Measurements from ENCODE around the gene SLC39A13. TPM values are rescaled to one million over a fixed set of nuclear protein-coding genes. Genes with fewer than 3 reads are reported as not detected.

The SLC39A13 gene
- total RNA-seq, 1 experiment from 2014 or later = 24.9 TPM

DNA sequence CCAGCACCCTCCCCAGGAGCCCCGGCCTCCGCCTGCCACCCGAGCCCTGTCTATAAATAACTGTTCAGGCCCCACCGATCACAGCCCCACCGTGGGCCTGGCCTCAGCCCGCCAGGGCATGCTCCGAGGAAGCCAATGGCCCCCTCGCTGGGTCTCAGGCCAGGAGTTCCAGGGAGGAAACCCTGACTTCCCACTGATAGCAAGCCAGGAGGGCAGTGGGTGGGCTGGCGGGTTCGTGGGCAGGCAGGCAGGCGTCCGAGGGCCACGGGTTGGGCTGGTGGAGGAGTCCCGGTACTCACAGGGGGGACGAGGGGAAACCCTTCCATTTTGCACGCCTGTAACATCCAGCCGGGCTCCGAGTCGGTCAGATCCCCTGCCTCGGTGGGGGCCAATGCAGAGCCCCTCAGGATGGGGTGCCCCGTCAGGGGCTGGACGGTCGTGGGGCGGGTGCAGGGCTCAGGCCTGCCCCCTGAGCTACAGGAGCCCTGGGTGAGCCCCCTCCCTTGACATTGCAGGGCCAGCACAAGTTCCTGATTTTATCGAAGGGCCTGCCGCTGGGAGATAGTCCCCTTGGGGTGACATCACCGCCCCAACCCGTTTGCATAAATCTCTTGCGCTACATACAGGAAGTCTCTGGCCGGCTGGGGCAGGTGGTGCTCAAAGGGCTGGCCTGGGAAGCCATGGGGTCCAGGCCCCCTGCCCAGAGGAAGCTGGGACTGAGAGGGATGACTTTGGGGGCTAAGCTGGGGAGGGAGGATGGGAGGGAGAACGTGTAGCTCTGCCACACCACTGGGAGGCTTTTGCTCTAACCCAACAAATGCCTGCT lies 30.2 kb upstream of the SLC39A13 start, which contains the start of gene SPI1:
TSS of gene SPI1 (minus strand) at position 538 of the 826 bp plus-strand sequence. CDS start at position 344, 194 bp downstream.
- Histone ChIP-seq H2AFZ (ENCODE audit: low read length) (no peak within 1 kb of the TSS), H3K79me2 (ENCODE audit: low read length) (peaks cover 57% of the 10 kb centered on the region), H3K4me2 (ENCODE audit: low read depth, low read length, poor library complexity, severe bottlenecking) (peak within 1 kb of the TSS; percentile 84), H4K20me1 (ENCODE audit: insufficient read depth, low read depth, low read length) (peaks cover 17% of the 10 kb centered on the region), H3K4me3 (ENCODE audit: low read length) (peak within 1 kb of the TSS; percentile 84), H3K9me3 (ENCODE audit: low read length) (no peaks in the 10 kb centered on the region), H3K9me2 (replicated peaks; ENCODE audit: insufficient read depth, low read length) (no peaks in the 10 kb centered on the region), H3K27ac (ENCODE audit: low read length) (peak within 1 kb of the TSS; percentile 93), H3K9ac (ENCODE audit: low read length) (peak within 1 kb of the TSS; percentile 90), H3K4me1 (ENCODE audit: low read length) (peaks cover 37% of the 10 kb centered on the region), H3K27me3 (ENCODE audit: low read length) (no peaks in the 10 kb centered on the region), H3K36me3 (ENCODE audit: insufficient read depth, low read length) (peaks cover 21% of the 10 kb centered on the region)
- peak; percentile 96 for DNase-seq

DNA sequence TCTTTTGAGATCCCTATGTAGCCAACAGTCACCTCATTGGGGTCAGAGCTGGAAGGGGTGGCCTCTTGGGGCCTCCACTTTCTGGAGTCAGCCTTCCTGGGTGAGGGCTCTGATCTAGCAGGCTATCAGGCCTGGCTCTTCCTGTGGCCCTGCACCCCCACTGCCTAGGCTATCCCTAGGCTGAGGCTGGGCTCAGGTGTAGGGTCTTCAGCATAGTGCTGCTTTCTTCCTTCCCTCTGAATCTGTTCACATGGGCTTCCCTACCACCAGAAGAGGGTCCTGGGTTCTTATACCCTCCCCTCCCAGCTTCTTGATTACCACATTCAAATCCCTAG lies 29.6 kb upstream of the SLC39A13 start:
- peaks cover 16% of the 10 kb centered on the region for H3K36me3 ChIP-seq (ENCODE audit: insufficient read depth, low read length)
- H3K9me2 ChIP-seq (replicated peaks; ENCODE audit: insufficient read depth, low read length) = no peaks in the 10 kb centered on the region
- H3K27me3 ChIP-seq (ENCODE audit: low read length) = no peaks in the 10 kb centered on the region
- H2AFZ ChIP-seq (ENCODE audit: low read length) = no peak overlapping the region
- H3K27ac ChIP-seq (ENCODE audit: low read length) = peak overlapping the region; percentile 93
- H3K4me2 ChIP-seq (ENCODE audit: low read depth, low read length, poor library complexity, severe bottlenecking) = peak overlapping the region; percentile 84
- peak overlapping the region; percentile 84 for H3K4me3 ChIP-seq (ENCODE audit: low read length)
- H3K9ac ChIP-seq (ENCODE audit: low read length) = peak overlapping the region; percentile 90
- peaks cover 17% of the 10 kb centered on the region for H4K20me1 ChIP-seq (ENCODE audit: insufficient read depth, low read depth, low read length)
- H3K79me2 ChIP-seq (ENCODE audit: low read length) = peaks cover 51% of the 10 kb centered on the region
- no peak for DNase-seq
- H3K4me1 ChIP-seq (ENCODE audit: low read length) = peaks cover 37% of the 10 kb centered on the region
- no peaks in the 10 kb centered on the region for H3K9me3 ChIP-seq (ENCODE audit: low read length)

DNA sequence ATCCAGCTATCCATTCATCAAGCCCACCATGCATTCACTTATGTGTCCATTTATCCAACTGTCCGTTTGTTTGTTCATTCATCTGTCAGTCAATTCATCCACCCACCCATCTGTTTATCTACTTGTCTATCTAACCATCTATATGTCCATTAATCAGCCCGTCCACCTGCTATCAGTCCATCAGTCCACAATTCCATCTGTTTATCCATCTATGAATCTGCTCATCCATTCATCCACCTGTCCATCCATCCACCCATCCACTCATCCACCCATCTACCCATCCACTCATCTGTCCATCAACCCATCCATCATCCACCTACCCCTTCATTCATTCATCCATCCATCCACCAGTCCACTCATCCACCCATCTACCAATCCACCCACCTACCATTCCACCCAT lies 29.1 kb upstream of the SLC39A13 start:
- Histone ChIP-seq H3K27me3 (ENCODE audit: low read length) (no peaks in the 10 kb centered on the region), H3K36me3 (ENCODE audit: insufficient read depth, low read length) (peaks cover 14% of the 10 kb centered on the region), H3K9ac (ENCODE audit: low read length) (peak overlapping the region; percentile 90; the same call in 1 of the 2 replicates), H3K9me3 (ENCODE audit: low read length) (no peaks in the 10 kb centered on the region), H3K9me2 (replicated peaks; ENCODE audit: insufficient read depth, low read length) (no peaks in the 10 kb centered on the region), H3K4me1 (ENCODE audit: low read length) (peaks cover 35% of the 10 kb centered on the region), H3K4me3 (ENCODE audit: low read length) (no peak overlapping the region), H3K27ac (ENCODE audit: low read length) (peak overlapping the region; percentile 93), H3K79me2 (ENCODE audit: low read length) (peaks cover 46% of the 10 kb centered on the region), H4K20me1 (ENCODE audit: insufficient read depth, low read depth, low read length) (peaks cover 17% of the 10 kb centered on the region), H3K4me2 (ENCODE audit: low read depth, low read length, poor library complexity, severe bottlenecking) (peak overlapping the region; percentile 84), H2AFZ (ENCODE audit: low read length) (no peak overlapping the region)
- no peak for DNase-seq

DNA sequence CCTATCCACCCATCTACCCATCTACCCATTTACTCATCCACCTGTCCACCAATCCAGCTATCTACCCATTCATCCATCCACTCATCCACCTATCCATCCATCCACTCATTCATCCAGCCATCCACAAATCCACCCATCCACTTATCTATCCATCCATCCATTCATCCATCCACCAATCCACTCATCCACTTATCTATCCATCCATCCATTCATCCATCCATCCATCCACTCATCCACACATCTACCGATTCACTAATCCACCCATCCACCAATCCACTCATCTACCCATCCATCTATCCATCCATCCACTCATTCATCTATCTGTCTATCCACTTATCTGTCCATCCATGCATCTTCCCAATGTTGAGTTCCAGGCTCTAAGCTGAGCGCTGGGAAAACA lies 28.3 kb upstream of the SLC39A13 start:
- no peak overlapping the region for H3K27ac ChIP-seq (ENCODE audit: low read length)
- no peak overlapping the region for H3K4me3 ChIP-seq (ENCODE audit: low read length)
- H3K9me3 ChIP-seq (ENCODE audit: low read length) = no peaks in the 10 kb centered on the region
- DNase-seq = no peak
- no peak overlapping the region for H2AFZ ChIP-seq (ENCODE audit: low read length)
- H3K36me3 ChIP-seq (ENCODE audit: insufficient read depth, low read length) = peaks cover 6% of the 10 kb centered on the region; the same call in 1 of the 2 replicates
- peaks cover 17% of the 10 kb centered on the region for H4K20me1 ChIP-seq (ENCODE audit: insufficient read depth, low read depth, low read length)
- peaks cover 38% of the 10 kb centered on the region for H3K79me2 ChIP-seq (ENCODE audit: low read length)
- no peak overlapping the region for H3K9ac ChIP-seq (ENCODE audit: low read length)
- H3K9me2 ChIP-seq (replicated peaks; ENCODE audit: insufficient read depth, low read length) = no peaks in the 10 kb centered on the region
- peaks cover 28% of the 10 kb centered on the region for H3K4me1 ChIP-seq (ENCODE audit: low read length)
- no peak overlapping the region for H3K4me2 ChIP-seq (ENCODE audit: low read depth, low read length, poor library complexity, severe bottlenecking)
- H3K27me3 ChIP-seq (ENCODE audit: low read length) = no peaks in the 10 kb centered on the region

GRCh38 chr11:47383071-47383470 lies 25.3 kb upstream of the SLC39A13 start:
- H3K27ac ChIP-seq (ENCODE audit: low read length) = no peak overlapping the region
- no peak overlapping the region for H3K4me2 ChIP-seq (ENCODE audit: low read depth, low read length, poor library complexity, severe bottlenecking)
- H3K9me3 ChIP-seq (ENCODE audit: low read length) = no peaks in the 10 kb centered on the region
- no peak overlapping the region for H3K4me3 ChIP-seq (ENCODE audit: low read length)
- H2AFZ ChIP-seq (ENCODE audit: low read length) = no peak overlapping the region
- no peak for DNase-seq
- H3K27me3 ChIP-seq (ENCODE audit: low read length) = no peaks in the 10 kb centered on the region
- H3K9me2 ChIP-seq (replicated peaks; ENCODE audit: insufficient read depth, low read length) = no peaks in the 10 kb centered on the region
- peaks cover 8% of the 10 kb centered on the region for H3K79me2 ChIP-seq (ENCODE audit: low read length)
- H3K4me1 ChIP-seq (ENCODE audit: low read length) = peaks cover 9% of the 10 kb centered on the region
- H4K20me1 ChIP-seq (ENCODE audit: insufficient read depth, low read depth, low read length) = no peaks in the 10 kb centered on the region
- H3K9ac ChIP-seq (ENCODE audit: low read length) = no peak overlapping the region
- H3K36me3 ChIP-seq (ENCODE audit: insufficient read depth, low read length) = no peaks in the 10 kb centered on the region

DNA sequence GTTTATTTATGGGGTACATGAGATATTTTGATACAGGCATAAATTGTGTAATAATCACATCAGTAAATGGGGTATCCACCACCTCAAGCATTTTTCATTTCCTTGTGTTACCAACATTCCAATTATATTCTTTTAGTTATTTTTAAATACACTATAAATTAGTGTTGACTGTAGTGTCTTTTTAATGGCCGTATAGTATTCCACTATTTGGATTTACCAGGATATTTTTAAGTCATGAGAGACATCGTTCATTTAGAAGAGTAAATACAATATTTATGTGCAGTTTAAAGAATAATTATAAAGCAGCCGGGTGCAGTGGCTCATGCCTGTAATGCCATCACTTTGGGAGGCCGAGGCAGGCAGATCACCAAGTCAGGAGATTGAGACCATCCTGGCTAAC lies 23.9 kb upstream of the SLC39A13 start:
- Histone ChIP-seq H3K4me3 (ENCODE audit: low read length) (no peak overlapping the region), H3K27ac (ENCODE audit: low read length) (no peak overlapping the region), H3K36me3 (ENCODE audit: insufficient read depth, low read length) (no peaks in the 10 kb centered on the region), H3K79me2 (ENCODE audit: low read length) (no peaks in the 10 kb centered on the region), H3K27me3 (ENCODE audit: low read length) (no peaks in the 10 kb centered on the region), H3K9ac (ENCODE audit: low read length) (no peak overlapping the region), H3K9me2 (replicated peaks; ENCODE audit: insufficient read depth, low read length) (no peaks in the 10 kb centered on the region), H2AFZ (ENCODE audit: low read length) (no peak overlapping the region), H3K4me1 (ENCODE audit: low read length) (no peaks in the 10 kb centered on the region; the same call in 1 of the 2 replicates), H3K4me2 (ENCODE audit: low read depth, low read length, poor library complexity, severe bottlenecking) (no peak overlapping the region), H3K9me3 (ENCODE audit: low read length) (no peaks in the 10 kb centered on the region), H4K20me1 (ENCODE audit: insufficient read depth, low read depth, low read length) (no peaks in the 10 kb centered on the region)
- no peak for DNase-seq

GRCh38 chr11:47387944-47388696 lies 20.3 kb upstream of the SLC39A13 start:
- Histone ChIP-seq H4K20me1 (ENCODE audit: insufficient read depth, low read depth, low read length) (no peaks in the 10 kb centered on the region), H3K4me3 (ENCODE audit: low read length) (no peak overlapping the region), H3K4me2 (ENCODE audit: low read depth, low read length, poor library complexity, severe bottlenecking) (no peak overlapping the region), H3K9me3 (ENCODE audit: low read length) (no peaks in the 10 kb centered on the region), H2AFZ (ENCODE audit: low read length) (no peak overlapping the region), H3K27ac (ENCODE audit: low read length) (no peak overlapping the region), H3K27me3 (ENCODE audit: low read length) (no peaks in the 10 kb centered on the region), H3K36me3 (ENCODE audit: insufficient read depth, low read length) (no peaks in the 10 kb centered on the region), H3K79me2 (ENCODE audit: low read length) (no peaks in the 10 kb centered on the region), H3K9ac (ENCODE audit: low read length) (no peak overlapping the region), H3K4me1 (ENCODE audit: low read length) (no peaks in the 10 kb centered on the region), H3K9me2 (replicated peaks; ENCODE audit: insufficient read depth, low read length) (no peaks in the 10 kb centered on the region)
- no peak for DNase-seq

Data from Karpas-422 (cell line).